HepG2 (cell line): ENCODE results near the gene EEF2. TPM values are rescaled to one million over a fixed set of nuclear protein-coding genes. Genes with fewer than 3 reads are reported as not detected.
A peak's percentile ranks its signal among the peaks of the same experiment; 100 is the strongest.

Source experiments
- ATAC-seq: fragments of 200-7000 bp; cut with Tn5 transposase; 3 replicates; pipeline ENCODE4 v1.9.1; 2020; ENCODE audit warnings: mild to moderate bottlenecking, moderate library complexity
- Bru-seq: library from RNA; stranded (reverse); fragments of 400-500 nt; gene quantifications from one replicate; lab custom pipeline; 2021; lab: Mats Ljungman, UMichigan
- BruChase-seq, 2 experiments: library from RNA; stranded (reverse); fragments of 400-500 nt; gene quantifications; one replicate each; lab custom pipeline; 2021; lab: Mats Ljungman, UMichigan
- BruUV-seq: library from RNA; stranded (reverse); fragments of 400-500 nt; replicated peaks from 2 replicates; lab custom pipeline; 2021; lab: Mats Ljungman, UMichigan
- CTCF ChIA-PET: fragments of 300-600 bp; formaldehyde crosslinking; extraction: SDS; loops from one replicate; lab custom pipeline; 2021; ENCODE audit warnings: low total read pairs, inconsistent platforms, low intra/inter-chr PET ratio; lab: Yijun Ruan, JAX
- POLR2A ChIA-PET: fragments of 350-600 bp; sonication (Branson Sonifier 250); formaldehyde crosslinking; loops from one replicate; lab custom pipeline; 2020; ENCODE audit warnings: antibody characterized with exemption, inconsistent platforms; lab: Yijun Ruan, JAX
- DNase-seq: peaks from one replicate; pipeline ENCODE4 v3.0.0-alpha.2; 2015; ENCODE audit warnings: low spot score
- FAIRE-seq: peaks from 3 replicates; lab custom pipeline; 2011; peaks lifted over from hg19 to GRCh38; lab: Jason Lieb, UNC
- H2AFZ ChIP-seq: one replicate; pipeline ENCODE4 v1.6.1; 2011; ENCODE audit warnings: low read length, inconsistent platforms
- H3K27ac ChIP-seq: fragments of 300-600 bp; 3 replicates; pipeline ENCODE4 v1.8.0; 2011; ENCODE audit warnings: mixed run types, mild to moderate bottlenecking, mixed read lengths, low read length, inconsistent platforms; ENCODE audit not compliant: insufficient read depth; ENCODE audit errors: extremely low read length
- H3K27me3 ChIP-seq, 2 experiments: fragments of 200-600 bp in 1 of 2; 2 replicates in 1 of 2; 3 replicates in 1 of 2; pipeline versions ENCODE4 v1.6.0 to v1.8.0; 2011; ENCODE audit warnings: low read length in 2 of 2, mild to moderate bottlenecking in 2 of 2, moderate library complexity in 2 of 2, inconsistent platforms in 1 of 2; ENCODE audit not compliant: insufficient read depth in 2 of 2, control insufficient read depth in 1 of 2
- H3K36me3 ChIP-seq, 2 experiments: fragments of 200-600 bp in 1 of 2; replicated peaks in 1 of 2; 2 replicates in 1 of 2; 3 replicates in 1 of 2; pipeline versions ENCODE4 v1.5.1 to v1.8.0; 2011; ENCODE audit warnings: low read length in 2 of 2, inconsistent platforms in 1 of 2; ENCODE audit not compliant: insufficient read depth in 2 of 2, control insufficient read depth in 1 of 2
- H3K4me1 ChIP-seq: 2 replicates; pipeline ENCODE4 v1.5.1; 2012; ENCODE audit warnings: low read length, inconsistent platforms; ENCODE audit not compliant: insufficient read depth
- H3K4me2 ChIP-seq: 2 replicates; pipeline ENCODE4 v1.6.0; 2011; ENCODE audit warnings: low read depth, low read length, inconsistent platforms
- H3K4me3 ChIP-seq, 3 experiments: fragments of 200-600 bp in 1 of 3; sonication (generic), shearing (Covaris generic) in 1 of 3; replicated peaks in 1 of 3; 2 replicates each; pipeline ENCODE4 v1.5.1; 2011 to 2016; ENCODE audit warnings: low read length in 3 of 3, inconsistent platforms in 2 of 3, low read depth in 2 of 3, mild to moderate bottlenecking in 2 of 3, control low read depth in 1 of 3, mixed read lengths in 1 of 3; ENCODE audit not compliant: insufficient read depth in 1 of 3
- H3K79me2 ChIP-seq: one replicate; pipeline ENCODE4 v1.6.1; 2011; ENCODE audit warnings: low read length, inconsistent platforms; ENCODE audit not compliant: insufficient read depth
- H3K9ac ChIP-seq: 2 replicates; pipeline ENCODE4 v1.6.0; 2011; ENCODE audit warnings: mild to moderate bottlenecking, low read depth, low read length, inconsistent platforms; ENCODE audit not compliant: insufficient read depth
- H3K9me3 ChIP-seq: 2 replicates; pipeline ENCODE4 v1.5.1; 2012; ENCODE audit warnings: mild to moderate bottlenecking, low read length
- H4K20me1 ChIP-seq: 2 replicates; pipeline ENCODE4 v1.6.0; 2011; ENCODE audit warnings: inconsistent platforms, mild to moderate bottlenecking, low read length, moderate library complexity; ENCODE audit not compliant: insufficient read depth
- DNMT1 ChIP-seq: sonication (generic); formaldehyde crosslinking; IDR thresholded peaks from 2 replicates; pipeline ENCODE4 v1.5.1; 2020; ENCODE audit warnings: mild to moderate bottlenecking, missing genetic modification reagents
- RBM22 ChIP-seq: fragments of 200-400 bp; formaldehyde crosslinking; optimal IDR thresholded peaks from 2 replicates; pipeline ENCODE3; 2017; ENCODE audit warnings: mild to moderate bottlenecking, low read length, moderate library complexity
- REL ChIP-seq: sonication (generic); formaldehyde crosslinking; conservative IDR thresholded peaks from 2 replicates; pipeline ENCODE4 v1.8.0; 2022; ENCODE audit warnings: mild to moderate bottlenecking, missing genetic modification reagents, moderate library complexity
- REXO4 ChIP-seq: sonication (generic); formaldehyde crosslinking; IDR thresholded peaks from 2 replicates; pipeline ENCODE4 v1.8.0; 2022; ENCODE audit warnings: missing genetic modification reagents, mild to moderate bottlenecking, borderline replicate concordance
- SKI ChIP-seq: fragments of 450-650 bp; IDR thresholded peaks from one replicate; pipeline ENCODE4 v1.6.1; 2018; ENCODE audit warnings: mild to moderate bottlenecking; ENCODE audit not compliant: partially characterized antibody
- U2AF2 ChIP-seq: fragments of 200-400 bp; formaldehyde crosslinking; IDR thresholded peaks from 2 replicates; pipeline ENCODE4 v1.6.1; 2017; ENCODE audit warnings: low read depth, mild to moderate bottlenecking, low read length
- ZNF101 ChIP-seq: sonication (generic); formaldehyde crosslinking; IDR thresholded peaks from 2 replicates; pipeline ENCODE4 v1.4.0; 2020; ENCODE audit warnings: mild to moderate bottlenecking, low read depth, missing genetic modification reagents, borderline replicate concordance
- ZNF296 ChIP-seq: sonication (generic); formaldehyde crosslinking; conservative IDR thresholded peaks from 2 replicates; pipeline ENCODE4 v1.5.0; 2020; ENCODE audit warnings: mild to moderate bottlenecking, missing genetic modification reagents
- WGBS: methylation state at CpG from one replicate; pipeline ENCODE4 v1.1.6; 2017; ENCODE audit warnings: low lambda C conversion rate; 5-methylcytosine and 5-hydroxymethylcytosine counted together
- in situ Hi-C: cut with HindIII; loops from 2 replicates; pipeline ENCODE4 v1.10.0; 2017; ENCODE audit warnings: low pct_unique_long_range_greater_than_20kb; ENCODE audit not compliant: extremely low pct_ligation_motif_present
- intact Hi-C: fragments of 100-400 bp; cut with micrococcal nuclease; formaldehyde crosslinking; loops from one replicate; pipeline ENCODE4 v1.10.0; 2022; ENCODE audit not compliant: unreplicated experiment
- long read RNA-seq, 2 experiments: library from RNA in 1 of 2; library from polyadenylated mRNA in 1 of 2; stranded (forward) in 1 of 2; unstranded in 1 of 2; transcript quantifications; one replicate each; pipeline ENCODE4 v2.0.0, GENCODE V29; 2019 to 2022
- polyA minus RNA-seq, 3 experiments: library from RNA; depleted of rRNA, polyadenylated mRNA; stranded (reverse); fragments of >200 nt; gene quantifications; 2 replicates each; pipeline ENCODE4 v1.2.3, GENCODE V29; 2011; ENCODE audit warnings: low replicate concordance in 1 of 3
- polyA plus RNA-seq, 8 experiments: library from polyadenylated mRNA; depleted of rRNA in 3 of 8; stranded (reverse) in 7 of 8; unstranded in 1 of 8; fragments of >200 nt; fragmentation: Illumina TruSeq in 4 of 8; extraction: Trizol in 4 of 8; gene quantifications; 2 replicates each; pipeline versions ENCODE4 v1.2.1 to v1.2.3, GENCODE V29; 2011 to 2016; ENCODE audit warnings: low read depth in 4 of 8, missing spikeins in 1 of 8, mixed read lengths in 1 of 8; ENCODE audit not compliant: insufficient read depth in 1 of 8
- total RNA-seq, 5 experiments: library from RNA; depleted of rRNA; stranded (reverse); fragments of >200 nt; fragmentation: Illumina TruSeq; extraction: Trizol; gene quantifications; 2 replicates each; pipeline ENCODE4 v1.2.3, GENCODE V29; 2016; ENCODE audit warnings: low read depth in 1 of 5
- TF ChIP-seq, protein P1 (sequence below): sonication (generic); formaldehyde crosslinking; IDR thresholded peaks from 2 replicates; pipeline ENCODE4 v1.4.0; 2020; ENCODE audit warnings: missing genetic modification reagents; ENCODE audit errors: not compliant biosample characterization
- TF ChIP-seq, protein P2 (sequence below): IDR thresholded peaks from 2 replicates; pipeline ENCODE4 v1.4.0; 2020; ENCODE audit warnings: mild to moderate bottlenecking, missing genetic modification reagents
- TF ChIP-seq, protein P3 (sequence below): sonication (generic); formaldehyde crosslinking; IDR thresholded peaks from 2 replicates; pipeline ENCODE4 v1.4.0; 2020; ENCODE audit warnings: mild to moderate bottlenecking, missing genetic modification reagents

The EEF2 gene
- total RNA-seq (2016; rRNA removed; fragmentation: Illumina TruSeq; extraction: Trizol) = 1,722 and 1,777 TPM in 2 replicates
- total RNA-seq (2016; cell fraction: cytosol; rRNA removed; fragmentation: Illumina TruSeq; extraction: Trizol; ENCODE audit: low read depth) = 663 and 837 TPM in 2 replicates
- 1,312 and 1,845 TPM in 2 replicates for total RNA-seq (2016; cell fraction: insoluble cytoplasmic fraction; rRNA removed; fragmentation: Illumina TruSeq; extraction: Trizol)
- 2,334 and 2,783 TPM in 2 replicates for total RNA-seq (2016; cell fraction: membrane; rRNA removed; fragmentation: Illumina TruSeq; extraction: Trizol)
- total RNA-seq (2016; cell fraction: nucleus; rRNA removed; fragmentation: Illumina TruSeq; extraction: Trizol) = 709 and 773 TPM in 2 replicates
- polyA plus RNA-seq (2011; rRNA removed) = 1,441 and 1,465 TPM in 2 replicates
- 1,619 and 2,301 TPM in 2 replicates for polyA plus RNA-seq (2011; cell fraction: cytosol; rRNA removed)
- 945 and 1,058 TPM in 2 replicates for polyA plus RNA-seq (2011; cell fraction: nucleus; rRNA removed)
- polyA plus RNA-seq (2012) = 2,825 and 3,817 TPM in 2 replicates
- polyA plus RNA-seq (2016; cell fraction: cytosol; fragmentation: Illumina TruSeq; extraction: Trizol; ENCODE audit: low read depth) = 660 and 778 TPM in 2 replicates
- polyA plus RNA-seq (2016; cell fraction: insoluble cytoplasmic fraction; fragmentation: Illumina TruSeq; extraction: Trizol; ENCODE audit: low read depth) = 1,198 and 1,548 TPM in 2 replicates
- polyA plus RNA-seq (2016; cell fraction: membrane; fragmentation: Illumina TruSeq; extraction: Trizol; ENCODE audit: low read depth) = 1,837 and 2,206 TPM in 2 replicates
- 1,012 and 1,080 TPM in 2 replicates for polyA plus RNA-seq (2016; cell fraction: nucleus; fragmentation: Illumina TruSeq; extraction: Trizol; ENCODE audit: insufficient read depth, low read depth)
- 1,462 and 3,209 TPM in 2 replicates for polyA minus RNA-seq (2011; rRNA and poly(A)+ RNA removed; ENCODE audit: low replicate concordance)
- polyA minus RNA-seq (2011; cell fraction: cytosol; rRNA and poly(A)+ RNA removed) = 1,805 and 1,823 TPM in 2 replicates
- 434 and 615 TPM in 2 replicates for polyA minus RNA-seq (2011; cell fraction: nucleus; rRNA and poly(A)+ RNA removed)
- Bru-seq, nascent RNA = percentile 99 among the genes with signal in this experiment
- percentile 100 among the genes with signal in this experiment for BruChase-seq, experiment 1, labeled RNA remaining after a 6-hour chase
- BruChase-seq, experiment 2, labeled RNA remaining after a 2-hour chase = percentile 99 among the genes with signal in this experiment
- long read RNA-seq, experiment 1, transcript EEF2-201 (15 exons, 3,164 nt) = major isoform, 989 of 1,419 reads
- long read RNA-seq, experiment 1, partial matches to known transcripts = 400 of 1,419 reads
- long read RNA-seq, experiment 1, other reads (novel, unspliced or antisense) = 29 of 1,419 reads
- long read RNA-seq, experiment 2, transcript EEF2-201 (15 exons, 3,164 nt) = major isoform, 4,562 of 8,254 reads
- long read RNA-seq, experiment 2, transcript EEF2-202 (2 exons, 580 nt) = minor isoform, 23 of 8,254 reads
- long read RNA-seq, experiment 2, partial matches to known transcripts = 2,464 of 8,254 reads
- long read RNA-seq, experiment 2, other reads (novel, unspliced or antisense) = 1,203 of 8,254 reads

DNA sequence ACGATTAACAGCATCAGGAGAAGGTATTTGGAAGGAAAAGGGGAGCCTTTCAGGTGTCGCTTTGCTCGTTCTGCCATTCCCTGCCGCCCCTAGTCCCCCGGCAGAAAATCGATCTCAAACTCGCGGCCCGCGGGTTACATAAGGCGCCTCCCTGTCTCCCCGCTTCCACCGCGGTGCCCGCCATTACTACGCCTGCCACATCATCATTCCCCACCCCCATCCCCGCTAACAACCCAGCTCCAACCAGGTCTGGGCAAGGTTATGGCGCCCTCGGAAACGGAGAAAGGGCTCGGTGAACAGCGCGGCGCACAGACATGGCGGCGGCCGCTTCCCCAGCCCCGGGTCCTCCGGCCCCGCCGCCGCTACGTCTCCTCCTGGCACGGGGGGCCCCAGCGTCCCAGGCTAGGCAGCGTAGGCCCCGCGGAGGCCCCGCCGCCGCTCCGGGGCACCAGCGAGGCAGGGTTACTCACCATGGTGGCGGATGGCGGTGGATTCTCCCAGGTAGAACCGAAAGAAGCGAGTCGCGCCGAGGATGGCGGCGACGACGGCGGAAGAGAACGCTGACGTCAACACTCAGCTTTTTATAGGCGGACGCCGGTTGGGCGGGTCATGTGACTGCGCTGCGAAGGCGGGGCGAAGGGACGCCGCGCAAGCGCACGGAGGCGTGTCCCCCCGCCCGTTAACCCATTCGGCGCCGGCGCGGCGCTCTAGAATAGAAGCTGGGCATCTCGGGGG lies at the start of gene EEF2:
Gene EEF2 (minus strand): TSS at position 556 of the 735 bp plus-strand sequence. CDS start 83 bp downstream, at position 473.
- H4K20me1 ChIP-seq = peaks cover 52% of the 10 kb centered on the region
- in situ Hi-C loops = loop anchor here (5.0 kb wide), 1 partner anchor 217 kb away; no protein-coding TSS in a partner anchor
- peak; percentile 79 for TF ChIP-seq SKI
- 0 out of 2 replicates have a peak, but pooled peaks have one; percentile 48 for TF ChIP-seq REXO4 (CRISPR knock-in tag)
- TF ChIP-seq RBM22 = no peak
- TF ChIP-seq, protein P1, sequence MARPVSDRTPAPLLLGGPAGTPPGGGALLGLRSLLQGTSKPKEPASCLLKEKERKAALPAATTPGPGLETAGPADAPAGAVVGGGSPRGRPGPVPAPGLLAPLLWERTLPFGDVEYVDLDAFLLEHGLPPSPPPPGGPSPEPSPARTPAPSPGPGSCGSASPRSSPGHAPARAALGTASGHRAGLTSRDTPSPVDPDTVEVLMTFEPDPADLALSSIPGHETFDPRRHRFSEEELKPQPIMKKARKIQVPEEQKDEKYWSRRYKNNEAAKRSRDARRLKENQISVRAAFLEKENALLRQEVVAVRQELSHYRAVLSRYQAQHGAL = peak; percentile 43
- TF ChIP-seq, protein P2, sequence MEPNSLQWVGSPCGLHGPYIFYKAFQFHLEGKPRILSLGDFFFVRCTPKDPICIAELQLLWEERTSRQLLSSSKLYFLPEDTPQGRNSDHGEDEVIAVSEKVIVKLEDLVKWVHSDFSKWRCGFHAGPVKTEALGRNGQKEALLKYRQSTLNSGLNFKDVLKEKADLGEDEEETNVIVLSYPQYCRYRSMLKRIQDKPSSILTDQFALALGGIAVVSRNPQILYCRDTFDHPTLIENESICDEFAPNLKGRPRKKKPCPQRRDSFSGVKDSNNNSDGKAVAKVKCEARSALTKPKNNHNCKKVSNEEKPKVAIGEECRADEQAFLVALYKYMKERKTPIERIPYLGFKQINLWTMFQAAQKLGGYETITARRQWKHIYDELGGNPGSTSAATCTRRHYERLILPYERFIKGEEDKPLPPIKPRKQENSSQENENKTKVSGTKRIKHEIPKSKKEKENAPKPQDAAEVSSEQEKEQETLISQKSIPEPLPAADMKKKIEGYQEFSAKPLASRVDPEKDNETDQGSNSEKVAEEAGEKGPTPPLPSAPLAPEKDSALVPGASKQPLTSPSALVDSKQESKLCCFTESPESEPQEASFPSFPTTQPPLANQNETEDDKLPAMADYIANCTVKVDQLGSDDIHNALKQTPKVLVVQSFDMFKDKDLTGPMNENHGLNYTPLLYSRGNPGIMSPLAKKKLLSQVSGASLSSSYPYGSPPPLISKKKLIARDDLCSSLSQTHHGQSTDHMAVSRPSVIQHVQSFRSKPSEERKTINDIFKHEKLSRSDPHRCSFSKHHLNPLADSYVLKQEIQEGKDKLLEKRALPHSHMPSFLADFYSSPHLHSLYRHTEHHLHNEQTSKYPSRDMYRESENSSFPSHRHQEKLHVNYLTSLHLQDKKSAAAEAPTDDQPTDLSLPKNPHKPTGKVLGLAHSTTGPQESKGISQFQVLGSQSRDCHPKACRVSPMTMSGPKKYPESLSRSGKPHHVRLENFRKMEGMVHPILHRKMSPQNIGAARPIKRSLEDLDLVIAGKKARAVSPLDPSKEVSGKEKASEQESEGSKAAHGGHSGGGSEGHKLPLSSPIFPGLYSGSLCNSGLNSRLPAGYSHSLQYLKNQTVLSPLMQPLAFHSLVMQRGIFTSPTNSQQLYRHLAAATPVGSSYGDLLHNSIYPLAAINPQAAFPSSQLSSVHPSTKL (CRISPR knock-in tag) = peak; percentile 32; the same call in 1 of the 2 replicates
- TF ChIP-seq ZNF296 (CRISPR knock-in tag) = no peak
- peak; percentile 73; the same call in 1 of the 2 replicates for TF ChIP-seq ZNF101 (CRISPR knock-in tag)
- peak; percentile 95 for TF ChIP-seq REL
- no peak for TF ChIP-seq DNMT1 (CRISPR knock-in tag)
- no peak for TF ChIP-seq U2AF2
- TF ChIP-seq, protein P3, sequence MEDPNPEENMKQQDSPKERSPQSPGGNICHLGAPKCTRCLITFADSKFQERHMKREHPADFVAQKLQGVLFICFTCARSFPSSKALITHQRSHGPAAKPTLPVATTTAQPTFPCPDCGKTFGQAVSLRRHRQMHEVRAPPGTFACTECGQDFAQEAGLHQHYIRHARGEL (CRISPR knock-in tag) = no peak

More for the DNA sequence above, at the start of gene EEF2:
- peaks cover 41 to 46% of the 10 kb centered on the region in 2 experiments for H3K36me3 ChIP-seq
- intact Hi-C loops = no loop called here
- DNase-seq = peak; percentile 69
- peak within 1 kb of the TSS; percentile 99 for H3K9ac ChIP-seq
- POLR2A ChIA-PET = interaction anchor here (0.7 to 7.4 kb wide), 12 partner anchors 9 to 222 kb away, joined by 3 to 118 read pairs (median 8); partner anchors contain the start of genes DAPK3, MRPL54, PIAS4 and ZBTB7A
- H3K9me3 ChIP-seq = no peaks in the 10 kb centered on the region
- H3K79me2 ChIP-seq = peaks cover 48% of the 10 kb centered on the region
- peak within 1 kb of the TSS; percentile 93 to 100 (median 95) for H3K4me3 ChIP-seq
- H3K4me2 ChIP-seq = peak within 1 kb of the TSS; percentile 99
- FAIRE-seq = no peak
- WGBS = under 1% methylated on average over 58 of the region's 80 CpGs
- H3K4me1 ChIP-seq = peaks cover 57% of the 10 kb centered on the region
- H3K27ac ChIP-seq = peak within 1 kb of the TSS; percentile 92
- CTCF ChIA-PET = no interaction called here
- peak; percentile 31 for ATAC-seq
- BruUV-seq = TSS peak; percentile 72
- H3K27me3 ChIP-seq = no peaks in the 10 kb centered on the region; a peak in 1 of 5 replicates
- peak within 1 kb of the TSS; percentile 82 for H2AFZ ChIP-seq
